NB4 (cell line): ENCODE results near the gene ST6GALNAC1.

Experiments used
- DNase-seq: peaks from one replicate; pipeline ENCODE4 v3.0.0; 2010; ENCODE audit warnings: low read depth
- H3K4me3 ChIP-seq: one replicate; pipeline ENCODE4 v1.5.1; 2011; ENCODE audit warnings: mild to moderate bottlenecking, low read depth, low read length, moderate library complexity
- CTCF ChIP-seq: IDR thresholded peaks from one replicate; pipeline ENCODE4 v1.5.1; 2012; ENCODE audit warnings: low read depth, low read length
- MAX ChIP-seq: IDR thresholded peaks from 2 replicates; pipeline ENCODE4 v1.6.1; 2011; ENCODE audit warnings: low read depth, low read length
- MYC ChIP-seq: IDR thresholded peaks from 2 replicates; pipeline ENCODE4 v1.6.1; 2011; ENCODE audit warnings: low read depth, low read length
- POLR2A ChIP-seq: IDR thresholded peaks from 2 replicates; pipeline ENCODE4 v1.6.1; 2011; ENCODE audit warnings: mild to moderate bottlenecking; ENCODE audit not compliant: insufficient read length; ENCODE audit errors: extremely low read depth

The ST6GALNAC1 gene

GRCh38 chr17:76643553-76644148 lies at the start of gene ST6GALNAC1:
ST6GALNAC1 (minus strand) TSS chr17:76643757; CDS start chr17:76643638, 119 bp downstream.
- no peak within 1 kb of the TSS for H3K4me3 ChIP-seq
- DNase-seq, result no peak
- TF ChIP-seq MYC, result no peak
- TF ChIP-seq MAX, result no peak
- TF ChIP-seq POLR2A, result no peak
- no peak for TF ChIP-seq CTCF

GRCh38 chr17:76691379-76692191 lies 48.0 kb upstream of the ST6GALNAC1 start:
- no peak for TF ChIP-seq POLR2A
- no peak for TF ChIP-seq MAX
- no peak for TF ChIP-seq CTCF
- no peak for TF ChIP-seq MYC
- no peak for DNase-seq
- no peak overlapping the region for H3K4me3 ChIP-seq

GRCh38 chr17:76690596-76691280 lies 47.2 kb upstream of the ST6GALNAC1 start:
- H3K4me3 ChIP-seq, result no peak overlapping the region
- TF ChIP-seq MYC (no peak), CTCF (no peak), POLR2A (no peak), MAX (no peak)
- no peak for DNase-seq

- no peak for DNase-seq
- TF ChIP-seq POLR2A, result no peak
- no peak for TF ChIP-seq CTCF
- TF ChIP-seq MYC, result no peak
- TF ChIP-seq MAX, result no peak
- H3K4me3 ChIP-seq, result no peak overlapping the region
Measured at GRCh38 chr17:76689859-76690258, 46.3 kb upstream of the ST6GALNAC1 start.

GRCh38 chr17:76688165-76688622 lies 44.6 kb upstream of the ST6GALNAC1 start:
- no peak for DNase-seq
- no peak for TF ChIP-seq MYC
- no peak for TF ChIP-seq MAX
- TF ChIP-seq CTCF, result no peak
- TF ChIP-seq POLR2A, result no peak
- H3K4me3 ChIP-seq, result no peak overlapping the region
